HG03558 (cell line): ENCODE measurements around the gene CCR9.

Experiments used
- ATAC-seq: cut with Tn5 transposase; IDR thresholded peaks from one replicate; pipeline ENCODE4 v1.9.1; 2021; ENCODE audit warnings: moderate number of reproducible peaks; ENCODE audit not compliant: unreplicated experiment; ENCODE audit errors: extremely low read depth

CCR9 gene

GRCh38 chr3:45871780-45872179 is 14.6 kb upstream of the CCR9 start:
- no peak for ATAC-seq

DNA sequence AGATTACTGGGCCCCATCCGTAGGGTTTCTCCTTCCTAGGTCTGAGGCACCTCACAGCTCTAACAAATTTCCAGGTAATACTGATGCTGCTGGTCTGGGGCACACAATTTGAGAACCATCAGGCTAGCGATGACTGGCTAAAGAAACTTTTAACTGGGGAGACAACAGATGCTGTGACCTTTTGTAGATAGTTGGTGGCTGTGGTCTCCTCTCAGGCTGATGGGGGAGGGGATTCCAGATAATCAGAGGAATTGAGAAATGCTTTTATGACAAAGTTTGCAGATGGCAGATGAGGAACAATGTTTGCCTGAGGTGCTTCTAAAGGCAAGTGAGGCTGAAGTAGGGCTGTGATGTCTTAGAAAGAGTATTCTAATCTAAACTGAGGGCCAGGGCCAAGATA is 13.8 kb upstream of the CCR9 start:
- no peak for ATAC-seq

GRCh38 chr3:45873036-45873435 is 13.3 kb upstream of the CCR9 start:
- ATAC-seq, result no peak

GRCh38 chr3:45873638-45874037 is 12.7 kb upstream of the CCR9 start:
- ATAC-seq, result no peak

DNA sequence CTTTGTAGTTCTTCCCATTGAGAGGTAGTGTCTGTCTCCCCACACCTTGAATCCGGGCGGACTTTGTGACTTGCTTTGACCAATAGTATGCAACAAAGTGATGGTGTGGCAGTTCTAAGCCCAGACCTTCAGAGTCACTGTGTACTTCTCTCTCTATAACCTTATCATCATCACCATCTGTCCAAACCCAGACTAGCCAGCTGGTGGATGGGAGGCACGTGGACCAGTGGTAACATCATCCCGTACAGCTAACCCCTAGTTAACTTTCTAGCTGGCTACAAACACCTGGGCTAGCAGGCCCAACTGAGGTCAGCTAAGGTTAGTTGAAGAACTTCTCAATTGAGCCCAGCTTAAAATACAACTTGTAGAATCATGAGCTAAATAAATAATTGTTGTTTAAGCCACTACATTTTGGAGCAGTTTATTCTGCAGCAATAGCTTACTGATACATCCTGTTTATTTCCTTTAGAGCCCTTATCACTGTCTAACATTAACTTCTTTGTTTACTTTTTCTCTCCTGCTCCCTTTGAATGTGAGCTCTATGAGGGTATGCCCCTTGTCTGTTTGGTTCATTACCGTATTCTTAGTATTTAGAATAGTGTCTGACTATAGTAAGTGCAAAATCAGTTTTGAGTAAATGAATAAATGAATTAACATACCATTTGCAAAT is 11.5 kb upstream of the CCR9 start:
- ATAC-seq, result no peak

DNA sequence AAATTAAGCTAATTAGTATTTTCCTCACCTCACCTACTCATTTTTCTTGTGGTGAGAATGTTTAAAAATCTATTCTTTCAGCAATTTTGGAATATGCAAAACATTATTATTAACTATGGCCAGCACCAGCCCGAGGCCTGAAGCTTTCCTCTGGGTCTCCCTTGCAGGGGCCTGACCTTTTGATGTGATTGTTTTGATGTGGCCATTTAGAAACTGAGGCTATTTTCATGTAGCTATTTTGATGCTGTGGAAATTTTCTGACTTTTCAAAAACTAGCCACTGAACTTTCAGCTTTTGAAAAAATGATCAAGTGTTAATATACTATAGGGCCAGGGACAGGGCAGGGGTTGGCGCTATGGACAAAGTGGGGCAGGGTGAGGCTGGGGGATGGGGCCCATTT is 8.2 kb upstream of the CCR9 start:
- no peak for ATAC-seq

DNA sequence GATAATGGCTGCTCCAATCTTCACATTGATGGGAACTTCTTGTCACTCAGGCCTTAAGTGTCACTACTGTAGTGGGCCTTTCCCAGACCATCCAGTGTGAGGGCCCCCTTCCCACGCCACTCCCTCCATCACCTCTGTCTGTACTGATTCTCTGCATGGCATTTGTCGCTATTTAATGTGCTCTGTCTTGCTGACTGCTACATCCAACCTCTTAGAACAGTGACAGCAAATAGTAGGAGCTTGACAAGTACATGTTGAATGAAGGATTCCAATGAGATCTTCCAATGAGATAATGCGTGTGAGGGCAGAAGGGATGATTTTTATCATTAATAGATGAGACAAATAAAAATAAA is 5.6 kb upstream of the CCR9 start:
- no peak for ATAC-seq

- ATAC-seq, result no peak
Observed at GRCh38 chr3:45881078-45882022, 5.0 kb upstream of the CCR9 start.

- ATAC-seq, result no peak
Observed at GRCh38 chr3:45884368-45885201, 1.8 kb upstream of the CCR9 start.

- ATAC-seq, result no peak
Observed at GRCh38 chr3:45887285-45887684, 942 bp downstream of the CCR9 start.

- ATAC-seq, result no peak
Observed at GRCh38 chr3:45887759-45888511, 1.6 kb downstream of the CCR9 start.

DNA sequence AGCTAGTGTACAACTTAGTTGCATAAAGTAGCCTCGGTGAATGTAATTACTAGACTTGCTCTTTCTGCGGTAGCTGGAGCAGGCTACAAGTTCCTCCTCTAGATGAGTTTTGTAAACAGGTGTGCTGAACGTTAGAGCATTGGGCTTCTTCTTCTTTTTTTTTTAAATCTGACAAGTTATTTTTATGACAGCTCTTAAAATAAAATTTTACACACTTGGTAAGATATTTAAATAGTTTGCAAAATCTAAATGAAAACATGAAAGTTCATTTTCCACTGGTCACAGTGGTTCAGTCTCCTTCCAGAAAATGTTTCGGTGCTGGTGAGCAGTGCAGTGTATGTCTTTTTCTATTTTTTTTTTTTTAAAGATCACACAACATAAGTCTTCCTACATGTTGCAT is 3.0 kb downstream of the CCR9 start:
- no peak for ATAC-seq

GRCh38 chr3:45890405-45890804 is 4.1 kb downstream of the CCR9 start:
- no peak for ATAC-seq

GRCh38 chr3:45892161-45892560 is 5.8 kb downstream of the CCR9 start:
- no peak for ATAC-seq

GRCh38 chr3:45894015-45894414 is 7.7 kb downstream of the CCR9 start:
- no peak for ATAC-seq

- ATAC-seq, result no peak
Observed at GRCh38 chr3:45895686-45896468, 9.5 kb downstream of the CCR9 start.

GRCh38 chr3:45896956-45897355 is 10.6 kb downstream of the CCR9 start:
- ATAC-seq, result no peak

DNA sequence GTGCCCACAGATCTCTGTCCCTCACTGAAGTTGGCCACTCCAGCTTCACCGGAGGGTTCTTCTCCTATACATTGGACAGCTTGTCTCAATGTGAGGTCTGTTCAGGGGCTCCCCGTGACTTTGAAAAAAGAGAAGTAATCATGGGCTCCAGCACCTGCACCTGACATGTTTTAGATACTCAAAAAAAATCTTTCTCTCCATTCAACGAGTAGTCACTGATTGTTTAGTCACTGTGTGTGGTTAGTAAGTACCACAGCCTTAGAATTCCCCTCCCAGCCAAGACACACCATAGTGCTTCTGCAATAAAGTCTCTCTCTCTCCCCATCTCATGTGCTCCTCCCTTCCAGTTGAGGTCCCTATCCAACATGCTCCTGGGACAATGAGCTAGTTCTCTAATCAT is 18.6 kb downstream of the CCR9 start:
- no peak for ATAC-seq

DNA sequence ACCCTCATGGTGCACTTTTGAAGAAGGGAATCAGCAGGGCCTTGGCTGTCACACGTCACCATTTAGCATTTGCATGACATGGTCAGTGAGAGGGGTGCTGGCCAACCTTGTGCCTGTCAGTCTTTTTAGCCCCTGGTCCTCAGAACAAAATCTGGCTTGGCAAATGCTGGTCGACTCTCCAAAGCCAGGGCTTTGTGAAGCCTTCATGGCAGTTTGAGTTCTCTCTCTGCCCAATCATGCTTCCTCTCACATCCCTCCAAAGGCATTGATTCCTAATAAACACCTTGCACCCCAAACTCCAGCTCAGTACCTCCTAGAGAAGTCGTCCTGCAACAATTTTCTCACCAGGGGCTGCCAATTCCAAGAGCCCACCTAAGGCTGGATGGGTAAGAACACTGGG is 19.4 kb downstream of the CCR9 start:
- no peak for ATAC-seq
